ELR (cell line): ENCODE results near the gene PURA.
A peak's percentile ranks its signal among the peaks of the same experiment; 100 is the strongest.
"Not testable (repeated sequence)": the region's sequence is repeated elsewhere in the genome, so short reads cannot be mapped to it uniquely, and the experiment has no call there.

Experiments used
- DNase-seq: peaks from one replicate; pipeline ENCODE4 v3.0.0-alpha.2; 2015; ENCODE audit warnings: low read depth

PURA gene

DNA sequence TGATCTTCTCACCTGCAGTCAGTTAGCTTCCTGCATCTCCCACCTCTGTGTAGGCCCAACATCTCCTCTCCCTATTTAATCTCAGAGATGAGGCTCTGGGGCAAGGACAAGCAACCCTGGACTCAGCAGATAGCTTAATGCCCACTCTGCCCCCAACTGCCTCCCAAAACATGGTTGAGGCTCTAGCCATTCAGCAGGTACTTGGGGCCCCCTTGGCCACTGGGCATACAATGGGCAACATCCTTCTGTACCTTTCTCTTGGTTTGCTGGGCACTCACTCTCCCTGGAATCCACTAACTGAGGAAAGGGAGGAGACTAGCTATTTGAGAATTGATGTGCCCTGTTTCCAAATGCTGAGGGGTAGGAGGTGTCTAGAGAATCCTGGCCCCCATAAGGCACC is 21.2 kb downstream of the PURA start:
- DNase-seq, result no peak

GRCh38 chr5:140136624-140137023 is 22.7 kb downstream of the PURA start:
- DNase-seq, result no peak

DNA sequence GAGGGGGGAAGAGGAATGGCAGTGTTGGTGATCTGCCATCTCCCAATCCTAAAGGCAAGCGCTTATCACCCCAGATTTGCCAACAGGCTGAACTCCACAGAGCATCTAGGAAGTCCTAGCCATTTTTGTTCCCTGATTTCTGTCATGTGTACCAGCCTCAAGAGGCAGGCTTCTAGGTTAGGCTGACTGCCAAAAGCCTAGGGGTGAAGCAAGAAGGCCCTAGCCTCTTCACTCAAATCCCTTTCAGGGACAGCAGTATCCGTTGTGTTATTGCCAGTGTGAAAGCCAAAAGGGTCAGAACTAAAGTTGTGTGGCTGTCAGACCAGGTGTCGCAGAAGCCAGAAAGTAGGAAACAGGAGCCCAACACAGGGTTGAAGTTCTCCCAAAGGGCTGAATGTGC is 26.5 kb downstream of the PURA start:
- DNase-seq, result no peak

- no peak for DNase-seq
These were observed 27.3 kb downstream of the PURA start for GRCh38 chr5:140141241-140141640.

DNA sequence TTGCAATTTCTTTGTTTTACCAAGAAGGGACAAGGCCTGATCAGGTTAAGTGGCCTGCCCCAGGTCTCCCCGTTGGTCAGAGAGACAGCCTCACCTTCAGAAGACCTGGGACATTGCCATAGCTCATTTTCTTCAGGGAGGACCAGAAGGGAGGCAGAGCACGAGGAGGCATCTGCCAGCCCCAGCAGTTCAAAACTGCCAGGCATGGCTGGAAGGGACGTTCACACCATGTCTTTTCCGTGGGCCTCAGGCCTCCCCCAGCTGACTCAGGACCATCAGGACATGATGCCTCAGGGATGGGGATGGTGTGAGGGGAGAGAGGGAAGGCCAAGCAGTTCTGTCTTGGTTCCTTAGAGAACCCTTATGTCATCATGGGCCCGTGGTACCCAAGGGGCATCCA is 28.3 kb downstream of the PURA start:
- no peak for DNase-seq

DNA sequence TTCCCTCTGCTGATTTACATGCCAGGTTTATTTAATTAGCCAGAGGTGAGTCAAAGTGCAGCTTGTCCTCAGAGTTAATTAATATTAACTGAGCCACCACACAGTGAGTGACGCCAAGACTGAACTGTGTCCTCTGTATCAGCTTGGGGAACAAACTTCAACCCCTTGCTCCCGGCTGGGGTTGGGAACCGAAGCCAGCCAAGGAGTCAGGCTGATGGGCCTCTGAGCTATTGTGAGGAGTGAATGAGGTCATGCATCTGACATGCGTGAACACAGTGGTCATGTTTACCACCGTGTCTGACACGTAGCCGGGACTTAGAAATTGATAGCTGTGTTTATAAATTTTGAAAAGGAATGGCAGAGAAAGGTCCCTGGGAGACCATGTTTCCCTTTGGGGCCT is 28.9 kb downstream of the PURA start:
- no peak for DNase-seq

DNA sequence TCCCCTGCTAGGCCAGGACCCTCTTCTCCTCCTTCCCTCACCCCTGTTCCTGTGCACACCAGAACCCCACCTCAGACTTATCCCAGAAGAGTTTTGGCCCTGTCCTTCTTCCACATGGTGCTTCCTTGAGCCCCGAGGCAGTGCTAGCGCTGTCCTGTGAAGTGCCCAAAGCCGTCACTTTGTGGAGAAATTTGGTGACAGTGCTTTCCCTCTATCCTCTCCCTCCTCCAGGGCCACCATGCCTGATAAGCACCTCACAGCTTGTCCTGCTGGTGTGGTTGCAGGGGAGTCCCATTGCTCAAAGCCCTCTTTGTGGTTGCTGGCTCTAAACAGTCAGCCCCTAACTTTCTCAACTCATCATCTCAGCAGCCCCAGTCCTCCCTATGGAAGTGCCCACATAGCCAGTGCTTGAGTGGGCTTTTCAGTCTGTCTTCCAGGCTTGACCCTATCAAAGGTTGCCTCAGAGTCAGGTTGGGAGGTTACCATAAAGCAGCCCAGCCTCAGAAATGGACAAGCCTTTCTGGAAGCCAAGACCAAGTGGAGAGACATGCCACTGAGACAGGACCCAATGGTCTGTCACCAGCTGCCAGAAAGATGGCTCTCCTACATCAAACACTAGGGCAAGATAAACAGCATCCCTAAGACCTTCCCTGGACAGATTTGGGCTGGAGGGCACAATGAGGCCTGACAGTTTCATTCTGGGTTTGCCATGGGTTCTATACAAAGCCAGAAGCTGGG is 29.8 kb downstream of the PURA start:
- DNase-seq, result no peak

- DNase-seq, result no peak
These were observed 31.3 kb downstream of the PURA start for GRCh38 chr5:140145256-140145655.

- peak; percentile 86 for DNase-seq
These were observed 32.1 kb downstream of the PURA start for GRCh38 chr5:140145818-140146522.

GRCh38 chr5:140146523-140146842 is 32.6 kb downstream of the PURA start:
- no peak for DNase-seq

- no peak for DNase-seq
These were observed 33.6 kb downstream of the PURA start for GRCh38 chr5:140147460-140147859.

DNA sequence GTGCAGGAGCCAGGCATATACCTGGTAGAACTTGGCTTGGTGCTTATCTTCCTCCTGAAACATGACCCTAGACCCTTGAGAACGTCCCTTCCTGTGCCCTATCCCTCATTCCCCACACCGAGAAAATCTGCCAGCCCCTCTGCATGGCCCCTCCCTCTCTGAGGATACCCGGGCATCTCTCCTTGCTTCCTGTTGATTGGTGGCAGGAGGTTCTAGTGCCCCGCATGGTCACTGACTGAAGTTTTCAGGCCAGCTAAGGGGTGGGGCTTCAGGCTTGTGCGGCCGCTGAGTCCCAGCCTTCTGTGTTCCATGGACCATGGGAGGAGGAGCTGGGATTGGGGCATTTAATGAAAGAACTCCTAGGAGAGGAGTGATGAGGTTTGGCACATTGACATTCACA is 34.6 kb downstream of the PURA start:
- DNase-seq, result peak; percentile 25

DNA sequence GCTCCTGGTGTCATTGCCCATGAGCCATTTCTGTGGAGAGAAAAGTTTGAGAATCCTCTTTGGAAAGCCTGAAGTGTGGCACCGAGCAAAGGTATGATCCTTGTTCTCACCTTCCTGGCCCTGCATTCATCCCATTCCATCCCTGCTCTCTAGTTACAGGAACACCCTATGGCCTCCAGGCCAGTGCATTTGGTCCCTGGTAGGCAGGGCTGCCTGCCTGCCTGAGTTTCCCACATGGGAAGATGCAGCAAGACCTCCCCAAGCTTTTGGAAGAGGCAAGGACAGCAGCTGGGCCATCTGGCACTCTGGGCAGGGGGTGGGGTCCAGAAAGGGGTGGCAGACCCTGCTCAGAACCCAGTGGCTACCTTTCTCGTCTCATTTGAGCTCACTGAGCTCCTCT is 36.3 kb downstream of the PURA start:
- no peak for DNase-seq

DNA sequence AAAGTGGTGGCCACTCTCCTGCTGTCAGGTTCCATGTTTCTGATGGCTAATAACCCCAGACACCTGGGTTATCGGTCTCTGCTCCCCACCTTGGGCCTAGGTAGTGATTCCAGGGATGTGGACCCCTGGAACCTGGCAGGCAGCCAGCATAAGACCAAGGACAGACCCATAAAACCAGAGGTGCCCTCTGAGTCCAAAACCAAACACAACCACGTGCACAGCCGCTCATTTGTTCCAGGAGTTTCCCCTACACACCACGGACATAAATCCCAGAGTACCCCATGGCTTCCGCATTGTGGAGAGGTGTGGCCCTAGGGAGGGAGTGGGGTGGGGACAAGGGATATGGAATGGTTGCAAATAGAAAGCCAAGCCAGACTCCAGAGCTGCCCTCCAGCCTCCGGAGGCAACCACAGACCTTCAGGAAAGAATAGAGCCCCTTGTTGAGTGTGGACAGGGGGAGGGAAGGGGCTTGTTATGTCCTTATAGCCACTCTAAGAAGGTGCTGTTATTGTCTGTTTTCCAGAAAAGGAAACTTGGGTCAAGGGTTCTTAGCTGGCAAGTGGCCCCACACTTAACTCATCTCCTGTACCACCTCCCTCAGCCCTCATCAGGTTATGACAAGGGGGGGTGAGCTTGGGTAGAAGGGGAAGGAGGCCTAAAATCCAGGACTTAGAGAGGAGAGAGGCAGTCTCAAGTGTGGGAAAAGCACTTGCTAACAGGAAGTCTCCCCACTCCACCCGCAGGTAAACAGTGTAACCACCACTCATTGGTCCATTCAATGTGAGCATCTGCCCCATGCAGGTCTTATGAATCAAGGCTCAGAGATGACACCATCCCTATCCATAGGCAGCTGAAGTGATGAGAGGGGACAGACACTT is 37.5 kb downstream of the PURA start:
- DNase-seq, result no peak

GRCh38 chr5:140152022-140152999 is 38.4 kb downstream of the PURA start:
- no peak for DNase-seq

- no peak for DNase-seq
These were observed 39.3 kb downstream of the PURA start for GRCh38 chr5:140153255-140153654.

DNA sequence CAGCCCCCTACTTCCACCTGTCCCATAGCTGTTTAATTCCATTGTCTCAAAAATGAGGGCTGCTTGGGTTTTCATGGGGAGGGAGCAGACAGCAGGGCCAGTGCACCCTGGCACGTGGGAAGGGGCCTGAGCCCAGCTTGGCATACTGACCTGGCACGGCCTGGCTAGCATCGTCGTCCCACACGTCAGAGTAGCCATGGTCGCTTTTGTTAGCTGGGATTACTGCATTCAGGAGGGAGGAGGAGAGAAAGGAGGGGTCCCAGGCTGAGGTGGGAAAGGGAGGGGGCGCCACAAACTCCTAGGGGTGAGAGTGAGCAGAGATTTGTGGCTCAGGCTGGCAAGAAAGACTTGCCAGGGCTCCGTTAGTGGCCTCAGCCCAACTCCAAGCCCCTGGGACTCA is 40.0 kb downstream of the PURA start:
- no peak for DNase-seq

DNA sequence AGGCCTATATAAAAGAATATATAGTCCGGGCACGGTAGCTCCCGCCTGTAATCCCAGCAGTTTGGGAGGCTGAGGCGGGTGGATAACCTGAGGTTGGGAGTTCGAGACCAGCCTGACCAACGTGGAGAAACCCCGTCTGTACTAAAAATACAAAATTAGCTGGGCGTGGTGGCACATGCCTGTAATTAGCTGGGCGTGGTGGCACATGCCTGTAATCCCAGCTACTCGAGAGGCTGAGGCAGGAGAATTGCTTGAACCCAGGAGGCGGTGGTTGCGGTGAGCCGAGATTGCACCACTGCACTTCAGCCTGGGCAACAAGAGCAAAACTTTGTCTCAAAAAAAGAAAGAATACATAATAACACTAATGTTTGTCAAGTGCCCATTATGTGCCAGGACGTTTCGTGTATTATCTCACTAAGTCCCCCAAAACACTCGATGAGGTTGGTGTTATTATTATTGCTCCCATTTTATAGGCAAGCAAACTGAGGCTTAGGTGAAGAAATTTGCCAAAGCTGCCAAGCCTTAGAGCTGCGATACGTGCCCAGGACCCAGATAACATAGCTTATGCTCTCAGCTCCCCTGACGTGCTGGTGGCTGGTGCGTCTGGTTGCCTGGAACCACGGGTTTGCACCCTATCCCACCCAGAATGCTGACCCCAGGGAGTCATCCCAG is 40.9 kb downstream of the PURA start:
- not testable (repeated sequence) for DNase-seq

DNA sequence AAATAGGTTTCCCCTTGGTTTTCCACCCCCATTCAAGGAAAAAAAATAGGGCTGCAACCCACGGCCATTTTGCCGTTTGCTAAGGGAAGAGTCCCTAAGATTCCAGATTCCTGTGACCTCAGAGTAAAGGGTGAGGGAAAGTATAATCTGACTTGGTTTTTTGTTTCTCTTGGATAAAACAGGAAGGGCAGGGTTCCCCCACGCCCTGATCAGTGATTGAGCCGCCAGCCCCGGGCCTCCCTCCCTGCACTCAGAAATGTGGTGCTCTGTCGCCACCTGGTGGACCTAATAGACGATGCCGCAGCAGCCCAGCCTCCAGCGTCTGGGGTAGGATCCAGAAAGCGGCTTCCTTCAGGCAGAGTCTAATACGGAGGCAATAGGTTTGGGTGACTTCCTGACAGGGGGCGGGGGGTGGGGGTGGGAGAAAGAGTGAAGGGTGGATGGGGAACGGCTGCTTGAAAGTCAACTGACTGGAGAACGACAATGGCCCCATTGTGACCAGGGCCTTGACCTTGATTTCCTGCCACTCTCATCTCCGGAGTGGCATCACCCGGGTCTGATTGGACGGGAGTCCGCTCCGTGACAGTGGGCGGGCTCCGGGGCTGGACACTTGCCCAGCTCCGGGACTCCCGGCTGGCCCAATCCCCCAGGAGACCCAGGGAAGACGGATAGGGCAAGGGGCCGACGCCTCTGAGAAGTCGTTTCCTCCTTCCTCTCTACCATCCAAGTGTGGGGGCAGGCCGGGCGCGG is 43.3 kb downstream of the PURA start:
- DNase-seq, result peak; percentile 86
